Hepatocyte (in vitro differentiated cells): ENCODE results near the gene ANGPTL7. TPM values are rescaled to one million over a fixed set of nuclear protein-coding genes. Genes with fewer than 3 reads are reported as not detected.

Experiments
- DNase-seq: peaks from one replicate; pipeline ENCODE4 v3.0.0-alpha.2; 2016; ENCODE audit warnings: low spot score
- H2AFZ ChIP-seq: fragments of 200-600 bp; sonication (generic); 2 replicates; pipeline ENCODE4 v1.6.0; 2016; ENCODE audit warnings: antibody characterized with exemption, mild to moderate bottlenecking
- H3K27ac ChIP-seq: fragments of 200-600 bp; sonication (generic); 2 replicates; pipeline ENCODE4 v1.5.1; 2016; ENCODE audit warnings: mild to moderate bottlenecking
- H3K27me3 ChIP-seq: fragments of 200-600 bp; sonication (generic); 2 replicates; pipeline ENCODE4 v1.6.1; 2016
- H3K36me3 ChIP-seq: fragments of 200-600 bp; sonication (generic); replicated peaks from 2 replicates; pipeline ENCODE4 v1.5.1; 2016; ENCODE audit warnings: low read depth; ENCODE audit not compliant: insufficient read depth
- H3K4me1 ChIP-seq: fragments of 200-600 bp; sonication (generic); 2 replicates; pipeline ENCODE4 v1.5.1; 2016; ENCODE audit warnings: mild to moderate bottlenecking, moderate library complexity; ENCODE audit not compliant: insufficient read depth
- H3K4me2 ChIP-seq: fragments of 200-600 bp; sonication (generic); 2 replicates; pipeline ENCODE4 v1.6.0; 2016
- H3K4me3 ChIP-seq: fragments of 200-600 bp; sonication (generic); 2 replicates; pipeline ENCODE4 v1.5.1; 2016; ENCODE audit warnings: mild to moderate bottlenecking
- H3K79me2 ChIP-seq: fragments of 200-600 bp; sonication (generic); 2 replicates; pipeline ENCODE4 v1.6.0; 2017; ENCODE audit warnings: mild to moderate bottlenecking
- H3K9me2 ChIP-seq: fragments of 200-600 bp; sonication (generic); replicated peaks from 2 replicates; pipeline ENCODE4 v1.6.0; 2017; ENCODE audit warnings: mild to moderate bottlenecking; ENCODE audit not compliant: insufficient read depth
- H3K9me3 ChIP-seq: fragments of 200-600 bp; sonication (generic); 2 replicates; pipeline ENCODE4 v1.5.1; 2016; ENCODE audit warnings: low read depth, mild to moderate bottlenecking
- H4K20me1 ChIP-seq: fragments of 200-600 bp; sonication (generic); 2 replicates; pipeline ENCODE4 v1.6.0; 2016; ENCODE audit warnings: mild to moderate bottlenecking; ENCODE audit not compliant: insufficient read depth, poor library complexity, severe bottlenecking
- EZH2 ChIP-seq: fragments of 200-600 bp; sonication (generic); IDR thresholded peaks from 2 replicates; pipeline ENCODE4 v1.6.1; 2016; ENCODE audit warnings: antibody characterized with exemption, mild to moderate bottlenecking, borderline replicate concordance
- EZH2phosphoT487 ChIP-seq: fragments of 200-600 bp; sonication (generic); IDR thresholded peaks from one replicate; pipeline ENCODE4 v1.6.1; 2018; ENCODE audit warnings: antibody characterized with exemption, mild to moderate bottlenecking, low read depth, moderate library complexity; ENCODE audit not compliant: unreplicated experiment, severe bottlenecking
- WGBS: methylation state at CpG from one replicate; pipeline ENCODE4 v1.1.6; 2016; ENCODE audit warnings: low lambda C conversion rate; ENCODE audit errors: missing lambda C conversion rate; 5-methylcytosine and 5-hydroxymethylcytosine counted together
- polyA plus RNA-seq: library from polyadenylated mRNA; unstranded; fragments of >200 nt; fragmentation: Nextera tagmentation; extraction: Ambion mirVana; gene quantifications from 2 replicates; pipeline ENCODE4 v1.2.1, GENCODE V29; 2016
- total RNA-seq: library from RNA; depleted of rRNA; stranded (reverse); fragments of >200 nt; gene quantifications from 2 replicates; pipeline ENCODE4 v1.2.3, GENCODE V29; 2014
- TF ChIP-seq, protein P1 (sequence below): fragments of 200-600 bp; sonication (generic); IDR thresholded peaks from 2 replicates; pipeline ENCODE4 v1.5.1; 2016; ENCODE audit warnings: antibody characterized with exemption, mild to moderate bottlenecking; ENCODE audit not compliant: poor library complexity

The ANGPTL7 gene
- total and polyA plus RNA-seq, 2 experiments from 2014 or later, result 25.6 to 50.5 TPM

DNA sequence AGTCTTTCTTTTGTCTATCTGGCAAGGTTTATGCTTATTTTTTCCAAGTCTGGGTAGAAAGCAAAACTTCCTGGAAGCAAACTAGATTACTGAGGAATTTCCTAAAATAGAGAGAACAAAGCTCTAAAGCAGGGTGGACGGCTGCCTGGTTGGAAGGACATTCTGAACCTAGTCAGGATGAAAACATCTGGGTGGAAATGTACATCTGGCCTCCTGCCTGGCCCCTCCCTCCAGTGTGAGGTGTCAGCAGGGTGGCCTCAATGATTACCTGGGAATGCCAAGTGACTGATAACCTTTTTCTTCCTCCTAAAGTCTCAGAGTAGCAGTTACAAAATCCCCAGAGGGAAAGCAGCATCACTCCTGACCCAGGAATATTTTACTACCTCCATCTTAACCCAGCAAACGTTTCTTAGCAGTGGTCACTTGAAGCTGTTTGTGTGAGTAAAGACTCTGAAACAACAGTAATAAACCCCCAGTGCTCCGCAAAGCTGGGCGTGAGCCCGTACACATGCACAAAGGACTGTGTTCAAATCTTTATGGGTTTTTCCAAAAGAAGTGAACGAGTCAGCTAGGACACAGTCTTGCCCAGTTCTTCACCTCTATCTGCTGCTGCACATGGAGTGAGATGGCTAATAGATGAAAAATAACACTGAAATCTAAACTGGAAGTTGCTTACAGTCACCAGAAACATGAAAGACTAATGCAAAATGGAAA, 18.9 kb downstream of the ANGPTL7 start:
- no peaks in the 10 kb centered on the region for H3K36me3 ChIP-seq
- no peak overlapping the region for H3K4me2 ChIP-seq
- no peaks in the 10 kb centered on the region for H3K9me2 ChIP-seq
- no peaks in the 10 kb centered on the region for H3K4me1 ChIP-seq
- 89% methylated on average over 6 of the region's 6 CpGs for WGBS
- no peak for DNase-seq
- no peak overlapping the region for H2AFZ ChIP-seq
- no peak for TF ChIP-seq EZH2
- TF ChIP-seq EZH2phosphoT487, result no peak
- TF ChIP-seq, protein P1, sequence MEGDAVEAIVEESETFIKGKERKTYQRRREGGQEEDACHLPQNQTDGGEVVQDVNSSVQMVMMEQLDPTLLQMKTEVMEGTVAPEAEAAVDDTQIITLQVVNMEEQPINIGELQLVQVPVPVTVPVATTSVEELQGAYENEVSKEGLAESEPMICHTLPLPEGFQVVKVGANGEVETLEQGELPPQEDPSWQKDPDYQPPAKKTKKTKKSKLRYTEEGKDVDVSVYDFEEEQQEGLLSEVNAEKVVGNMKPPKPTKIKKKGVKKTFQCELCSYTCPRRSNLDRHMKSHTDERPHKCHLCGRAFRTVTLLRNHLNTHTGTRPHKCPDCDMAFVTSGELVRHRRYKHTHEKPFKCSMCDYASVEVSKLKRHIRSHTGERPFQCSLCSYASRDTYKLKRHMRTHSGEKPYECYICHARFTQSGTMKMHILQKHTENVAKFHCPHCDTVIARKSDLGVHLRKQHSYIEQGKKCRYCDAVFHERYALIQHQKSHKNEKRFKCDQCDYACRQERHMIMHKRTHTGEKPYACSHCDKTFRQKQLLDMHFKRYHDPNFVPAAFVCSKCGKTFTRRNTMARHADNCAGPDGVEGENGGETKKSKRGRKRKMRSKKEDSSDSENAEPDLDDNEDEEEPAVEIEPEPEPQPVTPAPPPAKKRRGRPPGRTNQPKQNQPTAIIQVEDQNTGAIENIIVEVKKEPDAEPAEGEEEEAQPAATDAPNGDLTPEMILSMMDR, result no peak
- no peaks in the 10 kb centered on the region for H4K20me1 ChIP-seq
- no peak overlapping the region for H3K27ac ChIP-seq
- no peaks in the 10 kb centered on the region for H3K27me3 ChIP-seq
- H3K4me3 ChIP-seq, result no peak overlapping the region
- no peaks in the 10 kb centered on the region for H3K79me2 ChIP-seq
- H3K9me3 ChIP-seq, result no peaks in the 10 kb centered on the region

DNA sequence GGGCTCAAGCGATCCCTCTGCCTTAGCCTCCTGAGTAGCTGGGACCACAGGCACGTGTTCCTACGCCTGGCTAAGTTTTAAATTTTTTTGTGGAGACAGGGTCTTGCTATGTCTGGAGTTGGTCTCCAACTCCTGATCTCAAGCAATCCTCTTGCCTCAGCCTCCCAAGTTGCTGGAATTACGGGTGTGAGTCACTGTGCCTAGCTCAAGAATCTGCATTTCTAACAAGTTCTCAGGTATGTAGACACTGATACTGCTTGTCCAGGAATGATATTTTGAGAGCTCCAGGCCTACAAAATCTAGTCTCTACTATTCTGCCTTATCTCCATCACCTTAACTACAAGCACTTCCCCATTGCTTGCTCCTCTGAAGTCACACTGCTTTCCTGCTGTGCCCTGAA, 22.3 kb downstream of the ANGPTL7 start:
- H3K79me2 ChIP-seq, result no peaks in the 10 kb centered on the region
- DNase-seq, result no peak
- no peaks in the 10 kb centered on the region for H4K20me1 ChIP-seq
- no peaks in the 10 kb centered on the region for H3K4me1 ChIP-seq
- no peaks in the 10 kb centered on the region for H3K27me3 ChIP-seq
- no peaks in the 10 kb centered on the region for H3K9me3 ChIP-seq
- TF ChIP-seq, protein P1, result no peak
- no peak for TF ChIP-seq EZH2phosphoT487
- no peak for TF ChIP-seq EZH2
- WGBS, result 99% methylated on average over 4 of the region's 4 CpGs
- no peak overlapping the region for H2AFZ ChIP-seq
- no peaks in the 10 kb centered on the region for H3K9me2 ChIP-seq
- H3K36me3 ChIP-seq, result no peaks in the 10 kb centered on the region
- no peak overlapping the region for H3K27ac ChIP-seq
- H3K4me3 ChIP-seq, result no peak overlapping the region
- no peak overlapping the region for H3K4me2 ChIP-seq

GRCh38 chr1:11211925-11212587, 22.9 kb downstream of the ANGPTL7 start:
- WGBS, result 95% methylated on average over 12 of the region's 12 CpGs
- no peaks in the 10 kb centered on the region for H3K36me3 ChIP-seq
- H3K4me2 ChIP-seq, result no peak overlapping the region
- TF ChIP-seq, protein P1, result no peak
- TF ChIP-seq EZH2 (no peak), EZH2phosphoT487 (no peak)
- no peak overlapping the region for H2AFZ ChIP-seq
- H3K27ac ChIP-seq, result no peak overlapping the region
- no peaks in the 10 kb centered on the region for H3K4me1 ChIP-seq
- no peaks in the 10 kb centered on the region for H3K27me3 ChIP-seq
- H3K4me3 ChIP-seq, result no peak overlapping the region
- no peaks in the 10 kb centered on the region for H3K9me3 ChIP-seq
- H4K20me1 ChIP-seq, result no peaks in the 10 kb centered on the region
- no peak for DNase-seq
- H3K9me2 ChIP-seq, result no peaks in the 10 kb centered on the region
- no peaks in the 10 kb centered on the region for H3K79me2 ChIP-seq
